IMR-90 (cell line): Measurements from ENCODE around the gene PLCL1. TPM values are rescaled to one million over a fixed set of nuclear protein-coding genes. Genes with fewer than 3 reads are reported as not detected.

Source experiments
- ATAC-seq: fragments of 200-7000 bp; cut with Tn5 transposase; 2 replicates; pipeline ENCODE4 v1.9.1; 2020; ENCODE audit warnings: low read depth, mild to moderate bottlenecking, moderate library complexity
- BruUV-seq: library from RNA; stranded (reverse); fragments of 400-500 nt; replicated peaks from 2 replicates; lab custom pipeline; 2021; lab: Mats Ljungman, UMichigan
- CTCF ChIA-PET: fragments of 300-600 bp; formaldehyde crosslinking; extraction: SDS; loops from one replicate; lab custom pipeline; 2021; ENCODE audit warnings: antibody characterized with exemption; lab: Yijun Ruan, JAX
- POLR2A ChIA-PET: fragments of 300-600 bp; sonication (Branson Sonifier 250); formaldehyde crosslinking; loops from one replicate; lab custom pipeline; 2022; ENCODE audit warnings: antibody characterized with exemption; ENCODE audit not compliant: unreplicated experiment; lab: Charles Lee
- DNase-seq: peaks from one replicate; pipeline ENCODE4 v3.0.0; 2013
- H2AFZ ChIP-seq: replicated peaks from 2 replicates; pipeline ENCODE3; 2013; ENCODE audit warnings: low read length, mild to moderate bottlenecking; ENCODE audit not compliant: poor library complexity
- H2AK5ac ChIP-seq: 2 replicates; pipeline ENCODE4 v1.6.1; 2013; ENCODE audit warnings: low read depth, low read length, inconsistent platforms
- H2AK9ac ChIP-seq: replicated peaks from 2 replicates; pipeline ENCODE3; 2013; ENCODE audit warnings: mild to moderate bottlenecking, low read depth, low read length, moderate library complexity; ENCODE audit not compliant: poor library complexity
- H2BK120ac ChIP-seq: 2 replicates; pipeline ENCODE4 v1.6.1; 2013; ENCODE audit warnings: low read depth, low read length, inconsistent platforms
- H2BK15ac ChIP-seq: 3 replicates; pipeline ENCODE4 v1.6.1; 2013; ENCODE audit warnings: low read depth, low read length, inconsistent platforms
- H2BK20ac ChIP-seq: 2 replicates; pipeline ENCODE4 v1.6.1; 2013; ENCODE audit warnings: low read depth, mild to moderate bottlenecking, inconsistent platforms, low read length, moderate library complexity
- H2BK5ac ChIP-seq: 2 replicates; pipeline ENCODE4 v1.6.1; 2013; ENCODE audit warnings: mild to moderate bottlenecking, low read depth, low read length, inconsistent platforms; ENCODE audit not compliant: poor library complexity, severe bottlenecking
- H3K14ac ChIP-seq: replicated peaks from 2 replicates; pipeline ENCODE4 v1.6.1; 2013; ENCODE audit warnings: low read depth, low read length, inconsistent platforms
- H3K18ac ChIP-seq: 2 replicates; pipeline ENCODE4 v1.6.1; 2013; ENCODE audit warnings: low read depth, low read length, control low read depth
- H3K23ac ChIP-seq: 2 replicates; pipeline ENCODE4 v1.6.1; 2013; ENCODE audit warnings: low read depth, low read length, inconsistent platforms
- H3K27ac ChIP-seq: 2 replicates; pipeline ENCODE4 v1.5.1; 2013; ENCODE audit warnings: mild to moderate bottlenecking, control low read depth, low read length; ENCODE audit not compliant: insufficient read depth
- H3K27me3 ChIP-seq: 2 replicates; pipeline ENCODE4 v1.6.1; 2013; ENCODE audit warnings: low read length; ENCODE audit not compliant: control insufficient read depth, insufficient read depth
- H3K36me3 ChIP-seq: 2 replicates; pipeline ENCODE4 v1.6.1; 2013; ENCODE audit warnings: low read length, mixed read lengths; ENCODE audit not compliant: control insufficient read depth, insufficient read depth
- H3K4ac ChIP-seq: 2 replicates; pipeline ENCODE4 v1.6.1; 2013; ENCODE audit warnings: low read depth, low read length, inconsistent platforms
- H3K4me1 ChIP-seq: 2 replicates; pipeline ENCODE4 v1.6.1; 2013; ENCODE audit warnings: low read length, mixed read lengths; ENCODE audit not compliant: control insufficient read depth, insufficient read depth
- H3K4me2 ChIP-seq: 2 replicates; pipeline ENCODE4 v1.6.1; 2013; ENCODE audit warnings: low read depth, mild to moderate bottlenecking, control low read depth, low read length, moderate library complexity
- H3K4me3 ChIP-seq: 2 replicates; pipeline ENCODE4 v1.5.1; 2013; ENCODE audit warnings: low read depth, mild to moderate bottlenecking, control low read depth, low read length, moderate library complexity; ENCODE audit not compliant: insufficient read depth
- H3K56ac ChIP-seq: 2 replicates; pipeline ENCODE4 v1.6.1; 2013; ENCODE audit warnings: low read length, inconsistent platforms; ENCODE audit not compliant: insufficient read depth; ENCODE audit errors: extremely low read depth
- H3K79me1 ChIP-seq, 2 experiments: 2 replicates each; pipeline ENCODE4 v1.6.1; 2013; ENCODE audit warnings: low read length in 2 of 2, inconsistent platforms in 1 of 2, low read depth in 1 of 2
- H3K9ac ChIP-seq: 2 replicates; pipeline ENCODE4 v1.6.1; 2013; ENCODE audit warnings: low read depth, low read length, control low read depth
- H3K9me1 ChIP-seq: 2 replicates; pipeline ENCODE4 v1.6.1; 2013; ENCODE audit warnings: low read length, inconsistent platforms; ENCODE audit not compliant: insufficient read depth
- H3K9me3 ChIP-seq: 2 replicates; pipeline ENCODE4 v1.6.1; 2013; ENCODE audit warnings: low read length; ENCODE audit not compliant: control insufficient read depth, insufficient read depth
- H4K20me1 ChIP-seq: 2 replicates; pipeline ENCODE4 v1.6.1; 2013; ENCODE audit warnings: low read length, inconsistent platforms; ENCODE audit not compliant: insufficient read depth
- H4K5ac ChIP-seq: 2 replicates; pipeline ENCODE4 v1.6.1; 2013; ENCODE audit warnings: mild to moderate bottlenecking, low read depth, low read length, control low read depth
- H4K8ac ChIP-seq, 2 experiments: 2 replicates each; pipeline ENCODE4 v1.6.1; 2013; ENCODE audit warnings: low read depth in 2 of 2, low read length in 2 of 2, control low read depth in 1 of 2, inconsistent platforms in 1 of 2
- H4K91ac ChIP-seq: 2 replicates; pipeline ENCODE4 v1.6.1; 2013; ENCODE audit warnings: low read depth, low read length, inconsistent platforms; ENCODE audit not compliant: insufficient read depth
- BHLHE40 ChIP-seq: fragments of 150-350 bp; IDR thresholded peaks from 2 replicates; pipeline ENCODE4 v1.6.1; 2016; ENCODE audit warnings: mild to moderate bottlenecking, low read depth, low read length
- CEBPB ChIP-seq: IDR thresholded peaks from 2 replicates; pipeline ENCODE4 v1.6.1; 2012; ENCODE audit warnings: low read depth, low read length, improper control_type of control experiment
- CHD1 ChIP-seq: IDR thresholded peaks from 2 replicates; pipeline ENCODE4 v1.6.1; 2012; ENCODE audit warnings: low read depth, low read length, improper control_type of control experiment
- FOS ChIP-seq: fragments of 150-350 bp; IDR thresholded peaks from 2 replicates; pipeline ENCODE4 v1.6.1; 2016; ENCODE audit warnings: low read depth, low read length
- MAFK ChIP-seq: IDR thresholded peaks from 2 replicates; pipeline ENCODE4 v1.6.1; 2012; ENCODE audit warnings: low read depth, low read length, improper control_type of control experiment
- MAZ ChIP-seq: IDR thresholded peaks from 2 replicates; pipeline ENCODE4 v1.6.1; 2012; ENCODE audit warnings: low read depth, mild to moderate bottlenecking, low read length, improper control_type of control experiment, moderate library complexity, borderline replicate concordance
- MXI1 ChIP-seq: IDR thresholded peaks from 2 replicates; pipeline ENCODE4 v1.6.1; 2012; ENCODE audit warnings: low read depth, mild to moderate bottlenecking, low read length, moderate library complexity, borderline replicate concordance
- NFE2L2 ChIP-seq: fragments of 150-350 bp; IDR thresholded peaks from 2 replicates; pipeline ENCODE4 v1.6.1; 2016; ENCODE audit warnings: low read depth, mild to moderate bottlenecking, low read length
- POLR2A ChIP-seq: IDR thresholded peaks from 2 replicates; pipeline ENCODE4 v1.6.1; 2012; ENCODE audit warnings: mild to moderate bottlenecking, low read depth, low read length
- RAD21 ChIP-seq: IDR thresholded peaks from 2 replicates; pipeline ENCODE4 v1.6.1; 2012; ENCODE audit warnings: low read length, improper control_type of control experiment
- RCOR1 ChIP-seq: IDR thresholded peaks from 2 replicates; pipeline ENCODE4 v1.6.1; 2012; ENCODE audit warnings: mild to moderate bottlenecking, low read length, improper control_type of control experiment; ENCODE audit not compliant: insufficient replicate concordance
- RFX5 ChIP-seq: IDR thresholded peaks from 2 replicates; pipeline ENCODE4 v1.8.0; 2012; ENCODE audit warnings: low read depth, mild to moderate bottlenecking, low read length, moderate library complexity
- SMC3 ChIP-seq: fragments of 150-350 bp; IDR thresholded peaks from 2 replicates; pipeline ENCODE4 v1.6.1; 2016; ENCODE audit warnings: low read depth, mild to moderate bottlenecking, antibody characterized with exemption, low read length, moderate library complexity
- USF2 ChIP-seq: fragments of 150-350 bp; IDR thresholded peaks from 2 replicates; pipeline ENCODE4 v1.6.1; 2017; ENCODE audit warnings: mild to moderate bottlenecking, antibody characterized with exemption, low read length, low read depth
- WGBS, 2 experiments: methylation state at CpG; one replicate each; pipeline versions ENCODE4 v1.1.5 to v1.1.7; 2013; ENCODE audit warnings: missing lambda C conversion rate in 2 of 2; ENCODE audit not compliant: insufficient read length in 1 of 2; ENCODE audit errors: extremely low coverage in 2 of 2; 5-methylcytosine and 5-hydroxymethylcytosine counted together
- dilution Hi-C: fragments of 300-500 bp; cut with HindIII; formaldehyde crosslinking; loops from one replicate; pipeline ENCODE4 v1.14.3; 2018; ENCODE audit warnings: low sequenced_read_pairs; ENCODE audit not compliant: unreplicated experiment
- in situ Hi-C: fragments of 300-500 bp; cut with MboI; formaldehyde crosslinking; loops from 3 replicates; pipeline ENCODE4 v1.14.3; 2019; ENCODE audit warnings: low sequenced_read_pairs, inconsistent platforms, mixed read lengths
- intact Hi-C: fragments of 100-400 bp; cut with micrococcal nuclease; formaldehyde crosslinking; loops from 2 replicates; pipeline ENCODE4 v1.10.0; 2022
- polyA plus RNA-seq, 3 experiments: library from polyadenylated mRNA; depleted of rRNA; stranded (reverse); fragments of >200 nt; gene quantifications; 2 replicates each; pipeline ENCODE4 v1.2.3, GENCODE V29; 2012; ENCODE audit warnings: low replicate concordance in 1 of 3
- total RNA-seq: library from RNA; depleted of rRNA; stranded (reverse); fragments of >200 nt; gene quantifications from 2 replicates; pipeline ENCODE4 v1.2.3, GENCODE V29; 2012
- TF ChIP-seq, protein P1 (sequence below): fragments of 150-350 bp; IDR thresholded peaks from 2 replicates; pipeline ENCODE4 v1.6.1; 2016; ENCODE audit warnings: low read depth, mild to moderate bottlenecking, low read length, moderate library complexity, borderline replicate concordance

PLCL1 gene
- total and polyA plus RNA-seq, 2 of the 4 experiments (the other 2 are of a cell fraction), result 0.14 to 0.18 TPM

DNA sequence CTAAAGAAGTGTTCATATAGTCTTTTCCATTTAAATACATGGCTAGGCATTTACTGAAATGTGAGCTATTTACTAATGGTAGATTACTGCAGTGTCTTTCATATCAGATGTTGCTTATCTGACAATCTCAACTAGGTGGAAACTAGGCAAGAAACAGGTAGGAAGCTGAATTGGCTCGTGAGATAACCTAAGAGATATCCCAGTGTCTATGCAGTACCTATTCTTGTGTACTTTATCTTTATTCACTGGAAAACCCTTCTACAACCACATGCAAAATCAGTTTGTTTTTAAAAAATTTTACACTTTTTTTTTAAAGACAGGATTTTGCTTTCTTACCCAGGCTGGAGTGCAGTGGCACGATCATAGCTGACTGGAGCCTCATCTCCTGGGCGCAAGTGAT, 63.8 kb downstream of the PLCL1 start:
- CTCF ChIA-PET, result no interaction called here
- H3K23ac ChIP-seq, result no peak overlapping the region
- intact Hi-C loops, result no loop called here

More for the DNA sequence above, 63.8 kb downstream of the PLCL1 start:
- no peaks in the 10 kb centered on the region for H3K9me1 ChIP-seq
- H4K91ac ChIP-seq, result no peak overlapping the region
- no peaks in the 10 kb centered on the region for H3K9me3 ChIP-seq
- no peaks in the 10 kb centered on the region for H3K36me3 ChIP-seq
- H2AFZ ChIP-seq, result no peak overlapping the region
- BruUV-seq, result no TSS peak
- H3K27ac ChIP-seq, result no peak overlapping the region
- H2BK120ac ChIP-seq, result no peak overlapping the region
- WGBS, 2 experiments, result no CpG with 5 or more reads among the region's 3 CpGs
- no peak overlapping the region for H2BK15ac ChIP-seq
- H3K4me2 ChIP-seq, result no peak overlapping the region
- H3K4me3 ChIP-seq, result no peak overlapping the region
- no peak overlapping the region for H3K56ac ChIP-seq
- DNase-seq (no peak), ATAC-seq (no peak)
- H4K8ac ChIP-seq, result no peak overlapping the region
- H3K27me3 ChIP-seq, result no peaks in the 10 kb centered on the region
- H3K79me1 ChIP-seq, result no peaks in the 10 kb centered on the region
- peaks cover 2% of the 10 kb centered on the region for H3K4me1 ChIP-seq
- TF ChIP-seq RCOR1 (no peak), MAFK (no peak), NFE2L2 (no peak), USF2 (no peak), FOS (no peak), RFX5 (no peak), MAZ (no peak), CEBPB (no peak), POLR2A (no peak), BHLHE40 (no peak), MXI1 (no peak), RAD21 (no peak), SMC3 (no peak), CHD1 (no peak)
- TF ChIP-seq, protein P1, sequence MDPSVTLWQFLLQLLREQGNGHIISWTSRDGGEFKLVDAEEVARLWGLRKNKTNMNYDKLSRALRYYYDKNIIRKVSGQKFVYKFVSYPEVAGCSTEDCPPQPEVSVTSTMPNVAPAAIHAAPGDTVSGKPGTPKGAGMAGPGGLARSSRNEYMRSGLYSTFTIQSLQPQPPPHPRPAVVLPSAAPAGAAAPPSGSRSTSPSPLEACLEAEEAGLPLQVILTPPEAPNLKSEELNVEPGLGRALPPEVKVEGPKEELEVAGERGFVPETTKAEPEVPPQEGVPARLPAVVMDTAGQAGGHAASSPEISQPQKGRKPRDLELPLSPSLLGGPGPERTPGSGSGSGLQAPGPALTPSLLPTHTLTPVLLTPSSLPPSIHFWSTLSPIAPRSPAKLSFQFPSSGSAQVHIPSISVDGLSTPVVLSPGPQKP, result no peak
- no peak overlapping the region for H2AK9ac ChIP-seq
- no peak overlapping the region for H3K4ac ChIP-seq
- H4K20me1 ChIP-seq, result no peaks in the 10 kb centered on the region
- POLR2A ChIA-PET, result no interaction called here
- no peak overlapping the region for H4K5ac ChIP-seq
- no peak overlapping the region for H2AK5ac ChIP-seq
- H3K14ac ChIP-seq, result no peak overlapping the region
- in situ Hi-C loops (no loop called here), dilution Hi-C loops (no loop called here)
- no peak overlapping the region for H3K9ac ChIP-seq
- no peak overlapping the region for H3K18ac ChIP-seq
- H2BK5ac ChIP-seq, result no peak overlapping the region
- no peak overlapping the region for H2BK20ac ChIP-seq
